Gastroesophageal sphincter (tissue), 3 donors: ENCODE data around the gene SEC22B.
"Not testable (repeated sequence)": the region's sequence is repeated elsewhere in the genome, so short reads cannot be mapped to it uniquely, and the experiment has no call there.

Experiments used
- POLR2A ChIP-seq, 2 donors: fragments of 450-650 bp; IDR thresholded peaks; one replicate each; pipeline ENCODE4 v1.6.1; 2017; ENCODE audit warnings: antibody characterized with exemption in 2 of 2, mild to moderate bottlenecking in 2 of 2, moderate library complexity in 1 of 2
- POLR2AphosphoS5 ChIP-seq: sonication (generic); formaldehyde crosslinking; IDR thresholded peaks from one replicate; pipeline ENCODE4 v1.6.1; 2017; ENCODE audit warnings: antibody characterized with exemption
- TF ChIP-seq, protein P1 (sequence below), 4 experiments: fragments of 200-600 bp in 2 of 4; fragments of 450-650 bp in 2 of 4; sonication (generic) in 1 of 4; IDR thresholded peaks; one replicate each; pipeline ENCODE4 v1.5.1; 2017 to 2019; ENCODE audit warnings: antibody characterized with exemption in 4 of 4, mild to moderate bottlenecking in 2 of 4, moderate library complexity in 2 of 4

DNA sequence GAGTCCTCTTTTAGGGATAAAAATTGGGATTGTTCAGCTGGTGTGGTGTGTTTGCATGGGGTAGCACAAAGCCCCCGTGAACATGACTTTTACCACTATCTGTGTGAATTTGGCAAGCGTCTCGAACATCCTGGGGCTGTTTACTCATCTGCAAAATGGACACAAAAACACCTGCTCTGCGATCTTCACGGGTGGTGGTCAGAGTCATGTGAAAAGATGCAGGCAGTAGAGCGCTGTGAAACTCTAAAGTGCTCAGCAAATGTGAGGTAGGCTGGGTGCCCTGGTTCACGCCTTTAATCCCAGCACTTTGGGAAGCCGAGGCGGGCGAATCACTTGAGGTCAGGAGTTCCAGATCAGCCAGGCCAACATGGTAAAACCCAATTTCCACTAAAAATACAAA lies 67.1 kb downstream of the SEC22B start:
- TF ChIP-seq POLR2A (IDR thresholded peaks at IDR 0.05); POLR2AphosphoS5: not testable (repeated sequence)
- TF ChIP-seq, protein P1, sequence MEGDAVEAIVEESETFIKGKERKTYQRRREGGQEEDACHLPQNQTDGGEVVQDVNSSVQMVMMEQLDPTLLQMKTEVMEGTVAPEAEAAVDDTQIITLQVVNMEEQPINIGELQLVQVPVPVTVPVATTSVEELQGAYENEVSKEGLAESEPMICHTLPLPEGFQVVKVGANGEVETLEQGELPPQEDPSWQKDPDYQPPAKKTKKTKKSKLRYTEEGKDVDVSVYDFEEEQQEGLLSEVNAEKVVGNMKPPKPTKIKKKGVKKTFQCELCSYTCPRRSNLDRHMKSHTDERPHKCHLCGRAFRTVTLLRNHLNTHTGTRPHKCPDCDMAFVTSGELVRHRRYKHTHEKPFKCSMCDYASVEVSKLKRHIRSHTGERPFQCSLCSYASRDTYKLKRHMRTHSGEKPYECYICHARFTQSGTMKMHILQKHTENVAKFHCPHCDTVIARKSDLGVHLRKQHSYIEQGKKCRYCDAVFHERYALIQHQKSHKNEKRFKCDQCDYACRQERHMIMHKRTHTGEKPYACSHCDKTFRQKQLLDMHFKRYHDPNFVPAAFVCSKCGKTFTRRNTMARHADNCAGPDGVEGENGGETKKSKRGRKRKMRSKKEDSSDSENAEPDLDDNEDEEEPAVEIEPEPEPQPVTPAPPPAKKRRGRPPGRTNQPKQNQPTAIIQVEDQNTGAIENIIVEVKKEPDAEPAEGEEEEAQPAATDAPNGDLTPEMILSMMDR (IDR thresholded peaks at IDR 0.05): not testable (repeated sequence)
